ENCODE measurements around the gene FETUB.

Gene FETUB

GRCh38 chr3:186639778-186640472 lies at the start of gene FETUB:
Gene FETUB (plus strand): TSS chr3:186640399. CDS start chr3:186640461, 62 bp downstream.
- DNase-seq: no peak

DNA sequence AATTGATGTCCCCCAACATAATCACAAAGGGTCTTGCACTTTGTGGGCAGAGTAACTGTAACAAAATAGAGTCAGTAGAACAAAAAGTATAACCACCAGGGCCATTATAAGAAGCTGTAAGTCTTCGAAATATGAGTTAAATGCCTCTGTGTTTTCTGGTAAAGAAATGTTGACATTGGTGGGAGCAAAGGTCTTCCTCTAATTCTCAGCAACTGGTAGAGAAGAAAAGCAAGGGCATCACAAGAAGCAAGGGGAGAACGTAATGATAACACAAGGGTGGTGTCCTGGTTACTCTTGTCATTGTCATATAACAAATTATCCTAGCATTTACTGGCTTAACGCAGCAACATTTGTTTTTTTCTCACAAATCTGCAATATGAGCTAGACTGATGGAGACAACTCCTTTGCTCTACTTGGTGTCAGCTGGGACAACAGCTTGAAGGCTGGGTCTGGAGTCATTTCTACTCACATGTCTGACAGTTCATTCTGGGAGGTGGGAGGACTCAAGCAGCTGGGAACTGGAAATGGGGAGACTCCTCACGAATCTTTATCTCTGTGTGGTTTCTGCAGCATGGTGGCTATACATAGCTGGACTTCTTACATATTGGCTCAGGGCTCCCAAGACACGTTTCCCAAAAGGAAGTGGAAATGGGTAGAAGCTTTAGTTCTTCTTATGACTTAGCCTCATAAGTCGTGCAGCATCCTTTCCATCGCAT lies 49.5 kb upstream of the FETUB start:
- DNase-seq: no peak

DNA sequence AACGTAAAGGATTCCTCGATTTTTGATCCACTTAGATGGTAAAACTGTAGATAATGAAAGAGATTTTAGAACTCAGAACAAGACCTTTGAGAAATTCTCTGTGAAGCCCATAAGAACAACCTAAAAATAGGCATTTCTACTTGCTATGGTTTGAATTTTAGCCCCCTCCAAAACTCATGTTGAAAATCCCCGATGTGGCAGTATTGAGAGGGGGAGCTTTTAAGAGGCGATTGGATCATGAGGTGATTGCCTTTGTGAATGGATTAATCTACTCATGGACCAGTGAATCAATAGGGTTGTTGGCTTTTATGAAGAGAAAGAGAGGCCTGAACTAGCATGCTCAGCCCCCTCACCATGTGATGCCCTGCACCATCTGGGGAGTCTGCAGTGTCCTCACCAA lies 47.5 kb upstream of the FETUB start:
- DNase-seq: no peak

DNA sequence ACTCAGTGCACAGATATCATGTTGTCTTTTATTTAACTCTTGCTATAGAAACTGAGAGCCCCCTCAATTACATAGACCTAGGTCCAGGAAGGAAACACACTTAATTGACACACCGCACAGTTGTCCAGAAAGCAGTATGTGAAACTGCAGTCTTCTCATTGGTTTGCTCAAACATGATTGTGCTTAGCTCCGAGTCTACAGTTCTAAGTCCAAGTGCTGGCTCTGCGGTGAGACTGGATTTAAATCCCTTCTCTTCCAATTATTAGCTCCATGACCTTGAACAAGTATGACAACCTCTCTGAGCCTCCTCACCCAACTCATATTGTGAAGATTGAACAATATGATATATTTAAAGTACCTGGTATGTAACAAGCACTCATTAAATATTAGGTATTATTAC lies 46.3 kb upstream of the FETUB start:
- no peak for DNase-seq

DNA sequence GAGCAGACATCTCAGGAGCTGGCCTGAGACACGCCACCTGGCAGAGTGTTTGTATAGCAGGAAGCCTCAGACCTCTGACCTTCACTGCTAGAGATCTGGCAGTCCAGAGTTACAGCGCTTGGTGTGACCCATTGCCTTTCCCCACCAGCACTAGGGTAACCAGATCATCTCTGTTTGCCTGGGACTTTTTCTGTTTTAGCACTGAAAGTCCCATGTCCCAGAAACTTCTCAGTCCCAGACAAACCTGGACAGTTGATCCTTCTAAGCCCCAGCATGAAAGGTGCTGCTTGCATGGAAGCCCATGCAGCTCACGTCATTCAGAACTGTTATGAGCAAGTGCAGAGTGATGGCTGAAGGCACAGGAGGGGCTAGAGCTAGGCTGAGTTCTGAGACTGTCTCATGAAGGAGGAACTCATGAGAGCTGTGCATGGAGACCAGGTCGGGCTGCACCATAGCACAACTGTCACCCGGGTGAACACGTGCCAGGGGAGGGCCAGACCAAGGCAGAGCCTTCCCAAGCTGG lies 45.5 kb upstream of the FETUB start:
- DNase-seq: no peak

DNA sequence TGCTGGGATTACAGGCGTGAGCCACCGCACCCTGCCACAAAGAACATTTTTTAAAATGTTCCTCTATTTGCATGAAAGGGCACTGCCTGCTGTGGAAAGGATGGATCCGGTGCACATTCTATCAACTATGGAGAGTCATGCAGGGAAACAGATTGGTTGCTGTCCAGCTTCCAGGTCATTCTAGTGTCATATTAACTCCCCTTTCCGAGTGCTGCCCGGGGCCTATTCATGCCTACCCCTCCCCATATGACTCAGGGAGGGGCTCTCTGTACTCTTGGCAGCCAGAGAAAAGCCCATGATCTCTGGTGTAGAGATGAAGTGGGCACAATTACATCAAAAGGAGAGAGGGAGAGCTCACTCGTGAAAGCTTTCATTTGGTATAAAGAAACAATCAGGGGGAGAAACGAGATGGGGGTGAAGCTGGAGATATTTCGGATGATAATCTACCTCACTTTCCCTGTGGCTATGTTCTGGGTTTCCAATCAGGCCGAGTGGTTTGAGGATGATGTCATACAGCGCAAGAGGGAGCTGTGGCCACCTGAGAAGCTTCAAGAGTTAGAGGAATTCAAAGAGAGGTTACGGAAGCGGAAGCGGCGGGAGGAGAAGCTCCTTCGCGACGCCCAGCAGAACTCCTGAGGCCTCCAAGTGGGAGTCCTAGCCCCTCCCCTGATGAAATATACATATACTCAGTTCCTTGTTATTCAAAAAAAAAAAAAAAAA lies 43.5 kb upstream of the FETUB start:
- DNase-seq: peak; percentile 87

DNA sequence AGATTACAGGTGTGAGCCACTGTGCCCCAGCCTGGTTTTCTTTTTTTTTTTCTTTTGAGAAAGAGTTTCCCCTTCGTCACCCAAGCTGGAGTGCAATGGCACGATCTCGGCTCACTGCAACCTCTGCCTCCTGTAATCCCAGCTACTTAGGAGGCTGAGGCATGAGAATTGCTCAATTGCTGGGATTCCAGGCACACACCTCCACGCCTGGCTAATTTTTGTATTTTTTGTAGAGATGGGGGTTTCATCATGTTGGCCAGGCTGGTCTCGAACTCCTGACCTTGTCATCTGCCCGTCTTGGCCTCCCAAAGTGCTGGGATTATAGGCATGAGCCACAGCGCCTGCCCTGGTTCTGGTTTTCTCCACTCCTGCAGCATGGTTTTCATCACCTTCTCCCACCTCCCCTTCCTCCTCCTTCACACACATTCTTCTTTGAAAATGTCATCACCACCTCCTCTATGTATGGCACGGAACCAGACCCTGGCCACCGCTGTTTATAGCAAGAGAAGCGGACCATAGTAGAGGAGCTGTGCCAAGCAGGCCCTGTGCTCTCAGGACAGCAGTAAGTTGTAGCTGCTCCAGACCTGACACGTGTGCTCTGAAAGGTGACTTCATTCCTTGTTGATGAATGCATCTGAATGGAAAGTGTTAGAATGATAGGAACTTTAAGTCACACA lies 42.0 kb upstream of the FETUB start:
- DNase-seq: peak; percentile 81

DNA sequence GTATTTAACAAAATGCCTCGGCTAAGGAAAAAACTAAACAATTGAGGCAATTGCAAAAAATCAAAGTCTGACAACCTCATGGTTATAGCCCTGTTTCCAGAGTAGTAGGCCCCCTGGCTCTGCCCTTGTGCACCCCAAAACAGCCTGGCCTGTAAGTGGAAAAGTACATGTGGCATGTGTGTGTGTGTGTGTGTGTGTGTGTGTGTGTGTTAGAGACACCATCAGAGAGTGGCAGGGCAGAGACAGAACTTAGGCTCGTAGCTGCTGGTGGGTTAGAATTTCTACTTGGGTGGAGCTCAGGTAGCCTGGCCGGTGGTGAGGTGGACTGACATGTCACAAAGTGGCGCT lies 41.4 kb upstream of the FETUB start:
- DNase-seq: no peak

DNA sequence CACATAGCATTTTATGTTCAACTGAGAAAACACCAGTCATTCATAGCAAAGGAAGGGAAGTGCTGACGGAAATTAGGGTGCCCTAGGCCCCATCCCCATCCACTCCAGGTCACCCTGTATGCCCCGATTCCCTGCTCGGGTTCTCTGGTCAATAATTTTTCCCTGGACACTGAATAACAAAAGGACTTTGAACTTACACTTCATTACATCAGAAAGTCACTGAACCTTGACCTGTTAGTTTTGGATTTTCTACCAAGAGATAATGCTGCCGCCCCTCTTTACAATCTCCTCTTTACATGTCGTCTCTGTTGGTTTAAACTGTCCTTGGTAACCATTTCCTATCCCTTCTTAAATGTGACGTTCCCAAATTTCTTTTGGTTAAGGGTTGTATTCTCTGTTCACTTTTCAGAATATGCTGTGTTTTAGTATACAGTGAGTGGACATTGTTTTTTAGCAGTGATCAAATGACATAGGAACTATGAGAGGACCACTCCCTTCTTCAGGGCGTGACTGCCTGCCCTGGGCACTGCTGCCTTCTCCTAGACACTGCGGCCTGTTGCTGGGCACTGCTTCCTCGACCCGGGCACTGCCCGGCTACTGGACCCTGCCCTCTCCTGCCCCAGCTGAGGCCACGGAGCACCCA lies 40.9 kb upstream of the FETUB start:
- no peak for DNase-seq

GRCh38 chr3:186599785-186600166 lies 40.4 kb upstream of the FETUB start:
- no peak for DNase-seq

DNA sequence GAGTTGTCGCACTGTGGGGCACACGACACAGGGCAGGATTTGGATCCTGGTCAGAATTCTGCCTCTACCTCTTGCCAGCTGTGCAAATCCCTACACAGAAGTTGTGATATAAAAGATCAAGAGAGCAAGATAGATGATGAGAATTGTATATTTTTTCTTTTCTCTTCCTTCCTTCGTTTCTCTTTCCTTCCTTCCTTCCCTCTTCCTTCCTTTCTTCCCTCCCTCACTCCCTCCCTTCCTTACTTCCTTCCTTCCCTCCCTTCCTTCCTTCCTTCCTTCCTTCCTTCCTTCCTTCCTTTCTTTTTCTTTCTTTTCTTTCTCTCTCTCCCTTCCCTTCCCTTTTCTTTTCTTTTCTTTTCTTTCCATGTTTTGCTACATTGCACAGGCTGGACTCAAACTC lies 39.3 kb upstream of the FETUB start:
- no peak for DNase-seq

- no peak for DNase-seq
Observed at GRCh38 chr3:186603159-186603558, 37.0 kb upstream of the FETUB start.

DNA sequence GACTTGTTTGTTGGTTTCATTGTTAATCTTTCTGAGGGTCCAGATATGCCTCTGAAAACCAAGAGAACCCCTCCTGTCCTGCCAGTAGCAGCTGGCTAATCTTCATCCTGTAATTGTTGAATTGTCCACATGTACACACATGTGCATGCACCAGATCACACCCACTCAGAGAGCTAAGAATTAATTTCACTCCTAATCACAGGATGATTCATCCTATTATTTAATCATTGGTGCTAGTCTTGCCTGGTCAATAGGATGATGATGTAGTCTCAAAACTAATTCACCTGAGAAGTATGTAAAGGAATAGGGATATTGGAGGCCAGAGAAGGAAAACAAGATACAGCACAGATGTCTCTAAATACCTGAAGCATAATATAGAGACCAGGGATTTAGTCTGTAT lies 35.1 kb upstream of the FETUB start:
- no peak for DNase-seq

GRCh38 chr3:186605561-186606545 lies 34.3 kb upstream of the FETUB start:
- DNase-seq: no peak

DNA sequence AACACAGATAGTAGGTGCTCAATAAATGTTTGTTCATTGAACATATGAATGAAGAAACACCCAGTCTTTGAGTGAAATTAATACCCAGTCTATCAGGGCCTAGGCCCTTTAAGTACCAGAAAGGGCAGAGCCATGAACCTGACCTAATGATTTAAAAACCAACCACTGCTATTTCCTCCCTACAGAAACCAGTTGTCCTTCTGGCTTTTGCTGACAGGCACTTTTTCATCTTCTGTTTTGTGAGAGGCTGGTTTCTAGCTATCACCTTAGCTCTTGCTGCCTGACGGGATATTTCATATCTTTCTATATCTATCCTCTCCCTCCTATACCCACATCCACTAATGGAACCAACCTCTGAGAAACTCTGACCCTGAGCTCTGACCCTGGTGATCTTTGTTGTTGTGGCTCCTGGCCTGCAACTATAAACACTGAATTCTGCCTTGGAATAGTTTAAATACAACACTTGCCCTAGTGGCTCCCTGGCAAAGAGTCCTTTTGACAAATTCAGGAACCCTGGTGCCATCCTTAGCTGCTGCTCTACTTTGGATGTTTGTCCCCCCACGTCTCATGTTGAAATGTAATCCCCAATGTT lies 31.5 kb upstream of the FETUB start:
- no peak for DNase-seq

DNA sequence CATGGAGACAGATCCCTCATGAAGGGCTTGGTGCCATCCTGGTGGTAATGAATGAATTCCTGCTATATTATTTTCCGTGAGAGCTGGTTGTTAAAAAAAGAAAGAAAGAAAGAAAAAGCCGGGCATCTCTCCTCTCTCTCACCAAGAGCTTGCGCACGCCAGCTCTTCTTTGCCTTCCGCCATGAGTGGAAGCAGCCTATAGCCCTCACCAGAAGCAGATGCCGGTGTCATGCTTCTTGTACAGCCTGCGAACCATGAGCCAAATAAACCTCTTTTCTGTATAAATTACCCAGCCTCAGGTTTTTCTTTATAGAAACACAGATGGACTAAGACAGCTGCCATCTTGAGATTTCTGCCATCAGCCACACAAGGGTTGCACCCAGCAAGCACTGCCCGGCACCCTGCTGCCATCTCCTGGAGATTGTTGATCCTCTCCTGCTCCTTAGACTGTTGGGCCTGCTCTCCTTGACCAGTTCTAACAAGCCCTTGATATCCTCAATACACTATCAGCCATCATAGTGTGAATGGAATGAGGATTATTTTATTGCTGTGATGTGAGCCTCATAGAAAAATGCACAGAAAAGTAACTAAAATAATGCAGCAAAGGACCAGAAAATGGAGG lies 30.8 kb upstream of the FETUB start:
- no peak for DNase-seq

- no peak for DNase-seq
Observed at GRCh38 chr3:186612065-186612464, 28.1 kb upstream of the FETUB start.

DNA sequence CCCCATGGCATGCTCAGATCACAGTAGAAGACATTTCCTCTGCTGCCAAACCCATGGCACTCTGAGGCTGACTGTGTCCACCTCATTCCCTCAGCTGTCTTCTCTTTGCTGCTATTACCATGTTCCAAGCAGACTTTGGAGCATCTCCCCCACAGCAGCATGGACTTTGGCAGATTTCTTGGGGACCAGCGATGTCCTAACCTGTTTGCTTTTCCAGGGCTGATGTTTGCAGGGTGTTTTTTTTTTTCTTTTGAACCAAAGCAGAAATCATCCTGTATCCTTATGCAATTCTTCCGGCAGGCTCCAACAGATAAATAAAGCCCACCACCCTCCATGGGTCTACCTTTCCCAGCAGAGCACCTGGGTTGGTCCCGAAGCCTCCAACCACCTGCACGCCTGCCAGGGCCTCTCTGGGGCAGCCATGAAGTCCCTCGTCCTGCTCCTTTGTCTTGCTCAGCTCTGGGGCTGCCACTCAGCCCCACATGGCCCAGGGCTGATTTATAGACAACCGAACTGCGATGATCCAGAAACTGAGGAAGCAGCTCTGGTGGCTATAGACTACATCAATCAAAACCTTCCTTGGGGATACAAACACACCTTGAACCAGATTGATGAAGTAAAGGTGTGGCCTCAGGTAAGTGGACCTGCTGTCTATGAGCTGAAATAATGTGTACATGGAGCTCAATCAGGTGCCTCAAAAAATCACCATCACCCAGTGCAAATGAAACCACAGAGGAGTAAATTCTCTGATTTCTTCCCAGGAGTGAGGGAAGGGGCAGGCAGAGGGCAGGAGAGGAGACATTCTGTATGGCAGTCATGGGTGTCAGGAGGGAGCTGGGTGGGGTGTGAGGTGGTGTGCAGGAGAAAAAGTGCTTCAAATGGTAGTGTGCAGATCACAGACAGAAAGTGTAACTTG lies 27.2 kb upstream of the FETUB start, which contains the start of gene AHSG:
Gene AHSG (plus strand): TSS at position 340 of the 916 bp plus-strand sequence. CDS start 82 bp downstream, at position 422.
- DNase-seq: no peak

- DNase-seq: no peak
Observed at GRCh38 chr3:186613637-186614265, 26.4 kb upstream of the FETUB start.

All from islet precursor cell (in vitro differentiated cells).